Measurements from ENCODE around the gene APBA2. TPM values are rescaled to one million over a fixed set of nuclear protein-coding genes. Genes with fewer than 3 reads are reported as not detected.

Gene APBA2
- total RNA-seq, 1 donor from 2014 or later = 41.0 TPM

DNA sequence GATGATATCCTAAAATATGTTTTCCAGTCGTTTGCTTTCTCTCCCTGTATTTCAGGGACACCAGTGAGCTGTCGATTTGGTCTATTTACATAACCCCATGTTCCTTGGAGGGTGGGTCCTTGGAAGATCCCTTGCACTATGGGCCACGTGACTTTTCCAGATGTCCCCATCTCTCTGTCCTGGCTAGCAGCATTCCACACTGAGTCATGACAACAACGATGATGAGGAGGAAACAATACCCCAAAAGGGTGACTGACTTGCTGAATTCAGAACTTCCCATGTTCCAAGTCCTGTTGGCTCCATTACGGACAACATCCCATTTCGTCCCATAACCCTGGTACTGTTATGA, 249.5 kb downstream of the APBA2 start:
- no peaks in the 10 kb centered on the region for H3K9me3 Mint-ChIP-seq (ENCODE audit: low read depth)
- no peaks in the 10 kb centered on the region for H3K36me3 Mint-ChIP-seq (ENCODE audit: insufficient read depth)
- DNase-seq (ENCODE audit: low spot score, unreplicated experiment) = no peak
- peaks cover 17% of the 10 kb centered on the region for H3K27me3 Mint-ChIP-seq
- TF ChIP-seq, protein P1, sequence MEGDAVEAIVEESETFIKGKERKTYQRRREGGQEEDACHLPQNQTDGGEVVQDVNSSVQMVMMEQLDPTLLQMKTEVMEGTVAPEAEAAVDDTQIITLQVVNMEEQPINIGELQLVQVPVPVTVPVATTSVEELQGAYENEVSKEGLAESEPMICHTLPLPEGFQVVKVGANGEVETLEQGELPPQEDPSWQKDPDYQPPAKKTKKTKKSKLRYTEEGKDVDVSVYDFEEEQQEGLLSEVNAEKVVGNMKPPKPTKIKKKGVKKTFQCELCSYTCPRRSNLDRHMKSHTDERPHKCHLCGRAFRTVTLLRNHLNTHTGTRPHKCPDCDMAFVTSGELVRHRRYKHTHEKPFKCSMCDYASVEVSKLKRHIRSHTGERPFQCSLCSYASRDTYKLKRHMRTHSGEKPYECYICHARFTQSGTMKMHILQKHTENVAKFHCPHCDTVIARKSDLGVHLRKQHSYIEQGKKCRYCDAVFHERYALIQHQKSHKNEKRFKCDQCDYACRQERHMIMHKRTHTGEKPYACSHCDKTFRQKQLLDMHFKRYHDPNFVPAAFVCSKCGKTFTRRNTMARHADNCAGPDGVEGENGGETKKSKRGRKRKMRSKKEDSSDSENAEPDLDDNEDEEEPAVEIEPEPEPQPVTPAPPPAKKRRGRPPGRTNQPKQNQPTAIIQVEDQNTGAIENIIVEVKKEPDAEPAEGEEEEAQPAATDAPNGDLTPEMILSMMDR (IDR thresholded peaks at IDR 0.05; ENCODE audit: unreplicated experiment) = no peak
- no peak overlapping the region for H3K27ac Mint-ChIP-seq
- peaks cover 9% of the 10 kb centered on the region for H3K4me1 Mint-ChIP-seq (ENCODE audit: low read depth)
- no peak overlapping the region for H3K4me3 Mint-ChIP-seq (ENCODE audit: low read depth)

DNA sequence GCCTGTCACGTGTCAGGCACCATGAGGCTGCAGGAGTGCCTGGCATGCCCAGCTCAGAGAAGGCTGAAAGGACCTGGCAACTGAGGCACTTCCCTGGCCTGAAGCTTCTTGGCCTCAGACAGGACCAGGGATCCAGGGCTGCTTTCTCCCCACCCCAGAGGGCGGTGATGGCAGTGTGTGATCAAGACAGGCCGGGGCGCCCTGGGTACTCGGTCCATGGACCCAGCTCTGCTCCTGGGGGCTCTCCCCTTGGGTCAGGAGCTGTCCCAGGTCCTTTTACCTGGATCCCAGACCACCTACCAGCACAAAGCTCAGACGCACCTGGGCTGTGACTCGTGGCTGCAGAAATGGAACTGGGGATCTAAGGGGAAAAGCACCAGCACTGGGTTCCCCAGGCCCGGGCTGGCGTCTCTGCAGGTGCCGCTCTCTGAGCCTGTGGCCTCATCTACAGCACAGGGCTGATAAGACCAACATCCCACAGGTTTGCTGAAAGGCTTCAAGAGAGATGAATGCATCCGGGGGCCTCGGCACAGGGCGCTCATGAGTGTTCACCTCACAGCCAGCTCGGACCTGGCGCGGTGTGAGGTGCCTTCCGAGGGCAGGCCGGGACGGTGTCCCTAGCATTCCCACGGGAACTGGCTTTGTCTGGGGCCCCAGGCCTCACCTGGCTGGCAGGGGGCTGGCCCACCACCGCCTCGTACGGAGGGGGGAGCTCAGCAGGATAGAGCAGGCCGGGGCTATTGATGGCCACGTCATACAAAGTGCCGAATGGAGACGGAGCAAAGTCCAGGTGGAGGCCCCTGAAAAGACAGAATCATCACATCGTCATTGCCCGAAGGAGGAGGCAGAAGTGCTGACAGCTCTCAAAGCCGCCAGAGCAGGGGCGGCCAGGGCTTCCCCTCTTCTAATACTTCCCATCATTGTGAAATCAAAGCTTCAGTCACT, 250.2 kb downstream of the APBA2 start:
- Mint-ChIP-seq H3K36me3 (ENCODE audit: insufficient read depth) (no peaks in the 10 kb centered on the region), H3K9me3 (ENCODE audit: low read depth) (no peaks in the 10 kb centered on the region), H3K27ac (no peak overlapping the region), H3K27me3 (peaks cover 13% of the 10 kb centered on the region), H3K4me3 (ENCODE audit: low read depth) (no peak overlapping the region), H3K4me1 (ENCODE audit: low read depth) (peaks cover 15% of the 10 kb centered on the region)
- DNase-seq (ENCODE audit: low spot score, unreplicated experiment) = no peak
- TF ChIP-seq, protein P1 (IDR thresholded peaks at IDR 0.05; ENCODE audit: unreplicated experiment) = no peak

DNA sequence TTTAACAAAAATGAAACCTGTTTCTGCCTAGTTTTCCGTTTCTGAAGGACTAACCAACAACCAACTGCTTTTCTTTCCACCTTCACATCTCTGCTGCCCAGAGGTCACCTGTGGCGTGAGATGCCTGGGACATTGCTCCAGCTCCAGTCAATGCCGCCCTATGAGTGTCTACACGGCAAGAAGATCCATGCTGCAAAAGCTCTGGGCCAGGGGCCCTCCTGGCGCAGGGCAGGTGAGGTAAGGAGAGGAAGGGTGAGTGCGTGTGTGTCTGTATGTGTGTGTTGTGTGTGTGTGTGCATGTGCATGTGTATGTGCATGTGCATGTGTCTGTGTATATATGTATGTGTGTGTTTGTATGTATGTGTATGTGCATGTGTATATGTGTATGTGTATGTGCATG, 252.5 kb downstream of the APBA2 start:
- Mint-ChIP-seq H3K9me3 (ENCODE audit: low read depth) (no peaks in the 10 kb centered on the region), H3K27me3 (peaks cover 12% of the 10 kb centered on the region), H3K4me3 (ENCODE audit: low read depth) (no peak overlapping the region), H3K4me1 (ENCODE audit: low read depth) (peaks cover 20% of the 10 kb centered on the region), H3K36me3 (ENCODE audit: insufficient read depth) (no peaks in the 10 kb centered on the region), H3K27ac (no peak overlapping the region)
- no peak for DNase-seq (ENCODE audit: low spot score, unreplicated experiment)
- TF ChIP-seq, protein P1 (IDR thresholded peaks at IDR 0.05; ENCODE audit: unreplicated experiment) = no peak

DNA sequence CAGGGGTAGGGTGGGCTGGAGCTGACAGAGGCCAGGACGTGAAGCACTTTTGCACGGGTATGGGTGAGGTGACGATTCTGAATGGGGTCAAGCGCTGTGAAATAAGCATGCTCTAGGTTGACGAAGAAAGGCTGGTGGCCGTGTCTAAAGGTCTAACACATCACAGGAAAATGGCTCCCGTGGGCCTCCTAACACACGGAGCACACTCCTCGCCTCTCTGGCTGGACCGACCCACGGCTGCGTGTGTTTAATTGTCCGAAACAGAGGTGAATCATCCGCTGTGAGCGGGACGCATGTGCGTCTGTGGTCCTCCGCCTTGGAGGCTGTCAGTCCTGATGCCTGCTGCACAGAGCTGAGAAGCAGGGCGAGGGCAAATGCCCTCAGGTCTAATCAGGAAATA, 253.3 kb downstream of the APBA2 start:
- Mint-ChIP-seq H3K27ac (no peak overlapping the region), H3K9me3 (ENCODE audit: low read depth) (no peaks in the 10 kb centered on the region), H3K4me3 (ENCODE audit: low read depth) (no peak overlapping the region), H3K27me3 (peaks cover 12% of the 10 kb centered on the region), H3K36me3 (ENCODE audit: insufficient read depth) (no peaks in the 10 kb centered on the region), H3K4me1 (ENCODE audit: low read depth) (peaks cover 20% of the 10 kb centered on the region)
- TF ChIP-seq, protein P1 (IDR thresholded peaks at IDR 0.05; ENCODE audit: unreplicated experiment) = no peak
- no peak for DNase-seq (ENCODE audit: low spot score, unreplicated experiment)

DNA sequence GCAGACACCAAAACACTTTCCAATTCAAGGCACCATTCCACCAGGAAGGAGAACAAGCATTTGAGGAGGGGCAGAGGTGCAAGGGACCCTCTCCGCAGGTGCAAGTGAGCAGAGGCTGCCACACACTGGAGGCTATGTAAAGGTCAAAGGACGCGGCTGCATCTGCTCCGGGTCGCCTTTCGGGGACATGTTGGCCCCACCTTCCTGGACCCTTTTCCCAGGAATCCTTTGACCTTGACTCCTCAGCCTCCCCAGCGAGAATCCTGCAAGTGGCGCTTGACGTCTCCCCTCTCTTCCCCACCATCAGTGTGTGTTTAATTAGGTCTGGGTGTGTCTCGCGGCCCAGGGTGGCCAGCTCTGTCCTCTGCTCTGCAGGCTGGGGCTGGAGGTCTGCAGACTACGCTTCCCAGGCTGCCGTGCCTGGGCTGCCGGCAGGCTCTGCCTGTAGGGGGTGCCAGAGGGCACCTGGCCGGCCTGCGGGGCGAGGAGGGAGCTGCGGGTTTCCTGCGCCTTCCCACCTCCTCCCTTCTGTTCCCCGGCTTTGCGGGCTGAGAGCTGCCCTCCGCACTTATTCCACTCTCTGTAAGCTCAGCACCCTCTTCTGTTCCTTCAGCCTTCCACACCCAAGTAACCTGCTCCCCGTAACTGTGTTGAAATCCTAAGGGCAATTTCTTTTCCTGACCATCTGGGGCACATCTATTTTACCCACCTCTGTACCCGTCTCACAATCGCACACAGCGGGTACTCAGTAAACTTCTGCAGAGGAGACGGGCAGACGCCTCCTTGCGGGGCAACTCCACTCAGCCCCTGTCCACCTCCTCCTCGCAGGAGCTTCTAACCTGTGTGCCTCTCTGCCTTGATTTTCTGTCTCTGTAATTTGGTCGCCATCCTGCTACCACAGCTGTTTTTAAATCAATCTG, 254.0 kb downstream of the APBA2 start:
- peaks cover 12% of the 10 kb centered on the region for H3K27me3 Mint-ChIP-seq
- no peaks in the 10 kb centered on the region for H3K36me3 Mint-ChIP-seq (ENCODE audit: insufficient read depth)
- no peaks in the 10 kb centered on the region for H3K9me3 Mint-ChIP-seq (ENCODE audit: low read depth)
- peak overlapping the region; percentile 18 for H3K27ac Mint-ChIP-seq
- H3K4me1 Mint-ChIP-seq (ENCODE audit: low read depth) = peaks cover 20% of the 10 kb centered on the region
- TF ChIP-seq, protein P1 (IDR thresholded peaks at IDR 0.05; ENCODE audit: unreplicated experiment) = peak; percentile 97
- peak overlapping the region; percentile 71 for H3K4me3 Mint-ChIP-seq (ENCODE audit: low read depth)
- DNase-seq (ENCODE audit: low spot score, unreplicated experiment) = peak; percentile 68

Measured in progenitor cell of endocrine pancreas (in vitro differentiated cells).